NCI-H524 treated with DMSO at 0.1 percent for 48 hours (cell line): ENCODE results near the gene LRTM2.
A peak's percentile ranks its signal among the peaks of the same experiment; 100 is the strongest.
"Not testable (repeated sequence)": the region's sequence is repeated elsewhere in the genome, so short reads cannot be mapped to it uniquely, and the experiment has no call there.

Experiments used
- DNase-seq: peaks from one replicate; lab custom pipeline; 2025; lab: John Stamatoyannopoulos, UW

LRTM2 gene

GRCh38 chr12:1811281-1811947 lies 9.0 kb upstream of the LRTM2 start:
- no peak for DNase-seq

- DNase-seq = no peak
These were observed 8.4 kb upstream of the LRTM2 start for GRCh38 chr12:1811948-1812291.

GRCh38 chr12:1812650-1813302 lies 7.6 kb upstream of the LRTM2 start:
- no peak for DNase-seq

GRCh38 chr12:1814266-1814665 lies 6.1 kb upstream of the LRTM2 start:
- no peak for DNase-seq

DNA sequence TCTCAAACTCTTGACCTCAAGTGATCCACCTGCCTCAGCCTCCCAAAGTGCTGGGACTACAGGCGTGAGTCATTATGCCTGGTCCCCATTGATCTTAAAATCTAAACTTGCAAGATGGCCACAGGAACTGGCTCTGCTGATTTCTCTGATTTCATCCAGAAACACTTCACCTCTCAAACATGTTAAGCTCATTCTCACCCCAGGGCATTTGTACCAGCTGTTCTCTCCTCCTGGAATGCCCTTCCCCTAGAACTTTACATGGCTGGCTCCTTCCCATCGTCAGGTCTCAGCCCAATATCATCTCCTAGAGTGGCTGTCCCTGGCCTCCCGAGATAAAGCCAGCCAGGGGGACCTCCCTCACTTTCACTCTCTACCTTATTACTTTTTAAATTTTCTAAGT lies 5.3 kb upstream of the LRTM2 start:
- DNase-seq = no peak

DNA sequence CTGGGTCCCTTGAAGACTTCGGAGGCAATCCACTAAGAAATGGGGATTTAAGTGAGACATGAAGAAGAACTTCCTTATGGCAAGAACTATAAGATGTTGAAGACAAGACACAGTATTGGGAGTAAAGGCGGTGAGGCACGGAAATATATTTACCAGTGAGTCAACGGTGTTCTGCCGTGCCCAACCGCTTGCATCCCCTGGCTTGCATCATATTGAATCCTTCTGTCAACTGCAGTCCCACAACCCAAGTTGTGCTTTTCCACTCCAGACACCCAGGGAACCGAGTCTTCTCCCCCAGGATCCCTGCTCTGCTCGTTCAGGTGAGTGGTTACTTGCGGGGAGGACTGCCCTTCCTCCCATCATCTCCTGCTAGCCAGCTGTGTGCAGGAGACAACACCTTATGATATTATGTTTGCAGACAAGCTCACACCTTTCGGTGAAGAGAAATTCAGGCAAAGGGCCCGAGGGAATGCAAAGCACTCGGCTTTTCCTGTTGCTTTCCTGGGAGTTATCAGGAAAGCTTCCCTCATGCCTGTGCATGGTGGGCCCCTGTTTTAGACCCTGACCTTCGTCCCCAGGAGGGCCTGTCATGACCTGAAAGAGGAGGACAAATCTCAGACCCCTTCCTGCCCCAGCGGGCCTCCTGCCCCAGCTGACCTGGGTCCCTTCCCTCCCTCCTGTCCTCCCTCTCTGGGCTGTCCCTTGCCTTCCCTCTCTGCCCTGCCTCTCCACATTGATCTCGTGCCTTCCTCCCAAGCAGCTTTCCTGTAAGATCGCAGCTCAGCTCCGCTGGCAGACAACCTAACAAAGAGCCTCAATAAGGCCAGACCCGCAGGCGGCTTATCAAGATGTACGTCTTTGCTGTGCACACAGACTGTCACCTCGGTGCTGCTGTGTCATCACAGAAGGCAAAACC lies 4.3 kb upstream of the LRTM2 start:
- DNase-seq = no peak

GRCh38 chr12:1816730-1817348 lies 3.5 kb upstream of the LRTM2 start:
- no peak for DNase-seq

GRCh38 chr12:1817928-1818327 lies 2.4 kb upstream of the LRTM2 start:
- not testable (repeated sequence) for DNase-seq

DNA sequence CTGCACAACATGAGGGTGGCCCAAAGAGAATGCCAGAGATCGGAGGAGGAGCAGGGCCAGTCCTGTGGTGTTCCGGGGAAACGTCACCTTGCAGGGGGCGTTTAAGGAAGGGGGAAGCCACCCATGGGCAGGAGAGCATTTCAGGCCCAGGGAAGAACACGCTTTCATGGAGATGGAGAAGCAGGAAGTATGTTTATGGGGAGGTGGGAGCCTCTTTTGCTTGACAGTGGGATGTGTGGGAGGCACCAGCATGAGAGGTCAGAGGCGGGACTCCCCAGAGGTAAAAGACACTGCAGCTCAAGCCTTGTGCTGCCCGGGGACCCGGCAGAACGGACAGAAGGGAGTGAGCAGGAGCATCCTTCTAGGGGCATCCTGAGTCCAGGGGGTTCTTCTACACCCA lies 1.3 kb upstream of the LRTM2 start:
- DNase-seq = no peak

GRCh38 chr12:1819571-1819970 lies 794 bp upstream of the LRTM2 start:
- DNase-seq = no peak

GRCh38 chr12:1820896-1821291 lies 529 bp downstream of the LRTM2 start:
- no peak for DNase-seq

- DNase-seq = peak; percentile 59
These were observed 1.4 kb downstream of the LRTM2 start for GRCh38 chr12:1821805-1822204.

DNA sequence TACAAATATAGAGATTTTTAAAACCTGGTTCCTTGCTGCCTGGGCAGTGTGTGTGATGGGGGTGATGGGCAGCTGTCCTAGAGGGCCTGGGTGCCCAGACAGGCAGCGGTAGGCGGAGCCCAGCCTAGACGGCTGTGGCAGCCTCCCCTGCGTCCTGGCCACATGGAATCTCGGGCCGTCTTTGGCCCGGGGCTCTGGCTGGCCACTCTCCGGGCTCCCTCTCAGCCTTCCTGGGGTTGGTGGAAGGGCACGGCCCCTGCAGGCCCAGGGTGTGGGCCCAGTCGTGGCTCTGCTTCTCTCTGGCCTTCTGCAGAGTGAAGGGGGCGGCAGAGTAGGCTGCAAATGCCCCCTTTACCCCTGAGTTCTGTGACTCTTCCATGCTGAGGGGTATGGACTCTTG lies 2.3 kb downstream of the LRTM2 start:
- DNase-seq = no peak

GRCh38 chr12:1823237-1823636 lies 2.9 kb downstream of the LRTM2 start:
- DNase-seq = no peak

- no peak for DNase-seq
These were observed 5.2 kb downstream of the LRTM2 start for GRCh38 chr12:1825382-1826102.

GRCh38 chr12:1826401-1826800 lies 6.0 kb downstream of the LRTM2 start:
- DNase-seq = no peak

- DNase-seq = no peak
These were observed 6.7 kb downstream of the LRTM2 start for GRCh38 chr12:1826867-1827705.

DNA sequence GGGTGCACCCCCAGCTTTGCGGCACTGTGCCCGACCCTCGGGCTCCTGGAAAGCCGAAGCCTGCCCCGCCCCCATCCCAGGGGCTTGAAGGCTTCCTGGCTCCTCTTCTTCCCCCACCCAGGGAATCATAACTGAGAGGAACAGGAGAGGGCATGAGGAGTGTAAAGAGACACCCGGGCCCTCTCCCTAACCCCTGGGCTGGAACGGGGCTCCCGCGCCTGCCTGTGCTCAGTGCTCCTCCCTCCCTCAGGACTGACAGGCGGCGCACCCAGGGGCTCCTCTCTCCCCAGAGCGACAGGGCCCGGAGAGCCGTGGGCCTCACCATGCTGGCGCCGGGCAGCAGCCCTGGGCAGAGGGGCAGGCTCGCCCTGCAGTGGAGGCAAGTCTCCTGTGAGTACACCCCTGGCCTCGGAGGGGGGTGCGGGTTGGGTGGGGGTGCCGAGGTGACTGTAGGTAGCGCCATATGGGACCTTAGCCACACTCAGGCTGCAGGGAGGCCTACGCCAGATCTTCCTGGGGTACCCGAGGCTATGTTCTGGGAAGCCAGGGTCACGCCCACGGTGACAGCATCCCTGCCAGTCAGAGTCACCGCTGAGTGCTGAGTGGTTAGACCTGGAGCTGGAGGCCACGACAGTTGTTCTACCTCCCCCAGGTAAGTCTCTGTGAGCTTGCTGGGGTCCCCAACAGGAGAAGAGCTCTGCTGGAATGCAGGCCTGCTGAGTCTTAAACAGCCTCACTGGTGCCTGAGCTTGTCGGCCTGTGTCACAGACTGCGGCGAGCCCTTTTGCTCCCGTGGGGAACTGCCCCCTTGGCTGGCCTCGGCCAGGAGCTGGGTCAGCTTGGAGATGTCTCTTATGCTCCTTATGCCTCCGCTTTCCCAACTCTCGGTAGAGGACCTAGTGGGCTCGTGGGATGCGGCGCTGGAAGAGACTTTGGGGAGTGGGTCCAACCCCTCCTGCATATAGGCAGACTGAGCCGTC lies 7.8 kb downstream of the LRTM2 start:
- DNase-seq = no peak

DNA sequence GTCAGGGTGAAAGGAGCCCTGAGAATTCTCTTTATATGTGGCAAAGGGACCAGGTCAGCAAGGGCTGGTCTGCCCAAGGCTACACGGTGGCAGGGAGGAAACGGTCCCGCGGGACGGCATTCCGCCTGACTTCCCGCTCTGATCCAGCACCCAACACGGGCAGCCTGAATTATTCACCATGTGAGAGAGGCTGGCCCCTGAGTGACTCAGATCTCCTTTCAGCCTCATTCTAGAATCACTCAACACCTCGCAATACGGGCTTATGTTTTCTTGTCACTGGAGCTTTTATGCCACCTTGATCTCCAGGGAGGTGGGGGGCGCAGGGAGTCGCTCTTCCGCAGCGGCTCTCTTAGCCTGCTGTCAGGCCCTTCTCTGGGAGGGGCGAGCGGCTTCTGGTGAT lies 8.5 kb downstream of the LRTM2 start:
- no peak for DNase-seq
